ENCODE results near the gene NQO2. TPM values are rescaled to one million over a fixed set of nuclear protein-coding genes. Genes with fewer than 3 reads are reported as not detected.

The NQO2 gene
- total RNA-seq, 6 donors from 2014 or later = 10.6 to 34.3 (median 18.6) TPM

DNA sequence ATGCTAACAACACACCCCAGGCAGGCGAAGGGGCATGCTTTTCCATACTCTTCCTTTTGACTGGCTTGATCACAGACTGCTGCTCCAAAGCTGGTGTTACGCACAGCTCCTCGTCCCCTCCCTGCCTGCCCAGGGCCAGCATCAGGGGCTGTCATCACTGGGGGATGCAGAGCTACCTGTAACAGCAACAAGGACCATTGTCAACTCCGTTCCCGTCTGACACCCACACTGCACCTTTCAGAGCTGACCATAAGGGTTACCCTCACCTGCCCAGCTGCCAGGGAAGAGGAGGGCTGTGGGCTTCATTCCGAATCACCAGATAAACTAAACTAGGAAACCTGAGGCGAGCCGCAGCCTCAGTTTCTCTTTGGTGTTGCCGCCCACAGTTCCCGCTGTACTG lies 15.4 kb downstream of the NQO2 start:
- Histone ChIP-seq H3K36me3 (peaks cover 0 to 79% (median 26%) of the 10 kb centered on the region in 4 donors), H3K27ac (no peak overlapping the region), H3K4me1 (peaks cover 0 to 6% (median 2%) of the 10 kb centered on the region in 4 donors), H3K9me3 (peaks cover 4 to 14% (median 6%) of the 10 kb centered on the region in 4 donors), H3K4me3 (no peak overlapping the region), H3K27me3 (no peaks in the 10 kb centered on the region)
- no peak for TF ChIP-seq POLR2A (IDR thresholded peaks at IDR 0.05)
- TF ChIP-seq CTCF (IDR thresholded peaks at IDR 0.05) = no peak
- TF ChIP-seq EP300 (IDR thresholded peaks at IDR 0.05) = no peak
- TF ChIP-seq POLR2AphosphoS5 (IDR thresholded peaks at IDR 0.05) = no peak
- DNase-seq (no peak), ATAC-seq (ENCODE audit: low FRiP score in 2 of 2) (no peak)
- WGBS, 2 donors = 96 to 100% methylated on average over 9 to 10 of the region's 10 CpGs

DNA sequence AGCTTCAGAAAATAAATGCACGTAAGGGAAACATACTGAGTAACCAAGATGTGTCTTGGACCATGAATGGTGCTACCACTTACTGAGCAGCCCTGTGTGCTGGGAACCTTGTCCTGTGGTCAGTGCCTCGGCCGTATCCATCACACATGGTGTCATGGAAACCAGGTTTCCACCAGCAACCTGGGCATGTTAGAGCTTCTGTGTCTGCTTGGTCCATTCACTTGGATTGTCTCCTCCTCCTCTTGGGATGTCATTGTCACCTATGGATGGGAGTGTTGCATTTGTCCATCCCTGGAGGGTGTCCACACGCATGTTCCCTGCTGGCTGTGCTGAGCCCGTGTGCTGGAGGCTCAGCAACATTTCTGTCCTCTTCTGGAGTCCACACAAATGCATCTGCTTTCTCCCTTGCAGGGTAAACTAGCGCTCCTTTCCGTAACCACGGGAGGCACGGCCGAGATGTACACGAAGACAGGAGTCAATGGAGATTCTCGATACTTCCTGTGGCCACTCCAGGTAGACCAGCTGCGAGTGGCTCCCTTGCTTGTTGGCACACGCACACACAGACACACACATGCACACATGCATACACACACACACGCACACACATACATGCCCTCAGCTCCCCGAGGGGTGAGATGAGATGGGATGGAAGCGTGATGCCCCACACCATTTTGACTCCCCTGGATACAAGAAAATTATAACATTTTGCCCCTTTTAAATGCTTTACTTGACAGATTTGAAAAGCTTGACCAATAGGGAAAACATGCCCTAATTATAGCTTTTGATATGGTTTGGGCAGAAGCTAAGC lies 17.0 kb downstream of the NQO2 start:
- Histone ChIP-seq H3K4me1 (peaks cover 3 to 8% (median 6%) of the 10 kb centered on the region in 4 donors), H3K36me3 (peaks cover 0 to 76% (median 19%) of the 10 kb centered on the region in 4 donors)
- TF ChIP-seq CTCF (IDR thresholded peaks at IDR 0.05) (no peak), POLR2A (IDR thresholded peaks at IDR 0.05) (no peak), EP300 (IDR thresholded peaks at IDR 0.05) (no peak), POLR2AphosphoS5 (IDR thresholded peaks at IDR 0.05) (no peak)

GRCh38 chr6:3017304-3017703 lies 17.6 kb downstream of the NQO2 start:
- 79 to 92% methylated on average over 4 to 9 of the region's 9 CpGs for whole genome bisulfite sequencing, 2 donors
- DNase-seq (peak in 1 of 2 donors; percentile 50), ATAC-seq (ENCODE audit: low FRiP score in 2 of 2) (no peak)
- Histone ChIP-seq H3K4me1 (peaks cover 3 to 14% (median 7%) of the 10 kb centered on the region in 4 donors), H3K27me3 (no peaks in the 10 kb centered on the region), H3K9me3 (peaks cover 0 to 2% (median 0%) of the 10 kb centered on the region in 4 donors), H3K27ac (no peak overlapping the region), H3K36me3 (peaks cover 0 to 70% (median 18%) of the 10 kb centered on the region in 4 donors), H3K4me3 (no peak overlapping the region)
- no peak for TF ChIP-seq CTCF (IDR thresholded peaks at IDR 0.05)
- TF ChIP-seq POLR2A (IDR thresholded peaks at IDR 0.05) = no peak
- no peak for TF ChIP-seq EP300 (IDR thresholded peaks at IDR 0.05)
- TF ChIP-seq POLR2AphosphoS5 (IDR thresholded peaks at IDR 0.05) = no peak

More for the DNA sequence above, 17.0 kb downstream of the NQO2 start:
- 98% methylated on average over 15 to 17 of the region's 17 CpGs for WGBS, 2 donors
- ATAC-seq (ENCODE audit: low FRiP score in 2 of 2) (no peak), DNase-seq (no peak)
- H3K9me3 ChIP-seq = peaks cover under 1 to 8% (median 2%) of the 10 kb centered on the region in 4 donors
- no peak overlapping the region for H3K27ac ChIP-seq
- H3K27me3 ChIP-seq = no peaks in the 10 kb centered on the region
- H3K4me3 ChIP-seq = no peak overlapping the region

GRCh38 chr6:3019065-3019464 lies 19.4 kb downstream of the NQO2 start:
- DNase-seq = no peak
- WGBS, 2 donors = 72 to 83% methylated on average over 1 of the region's 1 CpG
- no peak for ATAC-seq (ENCODE audit: low FRiP score in 2 of 2)
- peaks cover 0 to 56% (median 18%) of the 10 kb centered on the region in 4 donors for H3K36me3 ChIP-seq
- no peak for TF ChIP-seq POLR2AphosphoS5 (IDR thresholded peaks at IDR 0.05)
- TF ChIP-seq POLR2A (IDR thresholded peaks at IDR 0.05) = no peak
- TF ChIP-seq CTCF (IDR thresholded peaks at IDR 0.05) = no peak
- TF ChIP-seq EP300 (IDR thresholded peaks at IDR 0.05) = no peak
- no peaks in the 10 kb centered on the region for H3K9me3 ChIP-seq
- no peak overlapping the region for H3K27ac ChIP-seq
- peaks cover 9 to 20% (median 16%) of the 10 kb centered on the region in 4 donors for H3K4me1 ChIP-seq
- H3K27me3 ChIP-seq = no peaks in the 10 kb centered on the region
- no peak overlapping the region for H3K4me3 ChIP-seq
